Occipital lobe (tissue), 2 donors: Measurements from ENCODE around the gene RRP1. TPM values are rescaled to one million over a fixed set of nuclear protein-coding genes. Genes with fewer than 3 reads are reported as not detected.

Source experiments
- DNase-seq: peaks from one replicate; lab custom pipeline; 2025; lab: John Stamatoyannopoulos, UW
- total RNA-seq: library from RNA; depleted of rRNA; stranded (reverse); fragments of >200 nt; gene quantifications from one replicate; pipeline ENCODE4 v1.2.3, GENCODE V29; 2014

RRP1 gene
- total RNA-seq, 1 donor from 2014 or later, result 14.0 TPM

DNA sequence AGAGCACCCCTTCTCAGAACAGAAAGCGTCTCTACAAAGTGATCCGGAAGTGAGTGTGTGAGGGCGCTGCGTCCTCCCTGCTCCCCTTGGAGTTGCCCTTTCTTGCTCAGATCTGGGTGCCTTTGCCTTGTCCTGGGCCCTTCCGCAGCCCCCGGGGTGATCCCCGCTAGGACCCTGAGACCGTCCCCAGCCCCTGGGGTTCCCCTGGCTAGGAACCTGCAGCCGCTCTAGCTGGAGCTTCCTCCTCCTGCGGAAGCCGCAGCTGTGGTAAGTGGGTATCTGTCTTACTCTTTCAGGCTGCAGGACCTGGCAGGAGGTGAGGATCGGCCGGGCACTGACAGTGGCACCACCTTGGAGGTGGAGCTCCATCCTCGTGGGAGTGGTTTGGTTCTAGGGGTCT, 11.2 kb downstream of the RRP1 start:
- no peak for DNase-seq

DNA sequence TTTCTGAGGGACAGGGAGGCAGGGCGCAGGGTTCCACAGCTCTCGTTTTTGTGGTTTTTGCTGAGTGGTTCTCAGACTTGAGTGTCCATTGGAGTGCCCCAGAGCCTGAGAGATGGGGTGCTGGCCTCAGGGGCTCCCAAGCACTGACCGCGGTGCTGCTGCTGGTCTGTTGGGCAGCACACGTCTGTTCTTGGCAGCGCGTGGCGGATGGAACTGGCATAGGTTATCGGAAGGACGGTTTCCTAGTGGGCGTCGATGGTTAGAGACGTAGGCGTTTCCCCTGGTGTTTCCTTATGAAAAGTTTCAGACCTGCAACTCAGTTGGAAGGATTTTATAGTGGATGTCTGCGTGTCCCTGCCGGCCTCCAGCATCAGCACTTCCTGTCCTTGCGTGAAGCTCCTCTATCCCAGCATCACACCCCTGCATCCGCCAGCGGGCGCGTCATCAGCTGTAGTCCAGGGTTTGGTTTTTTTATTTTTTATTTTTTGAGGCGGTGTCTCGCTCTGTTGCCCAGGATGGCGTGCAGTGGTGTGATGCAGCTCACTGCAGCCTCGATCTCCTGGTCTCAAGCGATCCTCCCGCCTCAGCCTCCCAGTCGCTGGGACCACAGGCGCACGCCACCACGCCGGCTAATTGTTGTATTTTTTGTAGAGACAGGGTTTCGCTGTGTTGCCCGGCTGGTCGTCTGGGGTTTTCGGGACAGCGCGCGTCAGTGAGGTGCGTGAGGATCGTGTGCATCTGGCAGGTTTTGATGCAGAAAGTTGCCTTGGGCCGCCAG, 11.8 kb downstream of the RRP1 start:
- no peak for DNase-seq

DNA sequence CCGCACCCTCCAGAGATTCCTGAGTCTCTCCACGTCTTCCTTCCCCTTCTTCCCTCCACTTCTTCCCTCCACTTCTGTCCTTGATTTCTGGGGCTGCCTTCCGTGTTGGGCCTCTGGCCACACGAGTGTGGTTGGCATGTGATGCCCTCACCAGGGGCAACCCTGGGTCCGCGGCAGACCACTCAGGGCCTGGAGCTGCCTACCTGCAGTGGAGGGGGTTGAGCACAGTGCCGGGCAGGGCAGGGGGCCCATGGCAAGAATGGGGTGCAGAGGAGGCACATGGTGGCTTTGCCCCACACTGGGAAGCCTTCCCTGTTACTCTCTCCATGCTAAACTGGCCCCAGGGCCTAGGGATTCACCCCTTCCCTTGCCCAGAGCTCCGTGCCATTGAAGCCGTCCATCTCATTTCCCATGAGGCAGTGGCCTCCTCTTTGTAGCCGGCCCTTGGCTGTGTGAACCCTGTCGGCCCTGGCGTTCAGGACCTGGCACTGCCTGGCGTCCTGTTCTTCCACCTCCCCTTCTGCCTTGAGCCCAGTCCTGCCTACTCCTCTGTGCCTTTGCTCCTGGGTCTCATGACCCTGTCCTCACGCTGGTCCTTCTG, 13.4 kb downstream of the RRP1 start:
- DNase-seq, result no peak

DNA sequence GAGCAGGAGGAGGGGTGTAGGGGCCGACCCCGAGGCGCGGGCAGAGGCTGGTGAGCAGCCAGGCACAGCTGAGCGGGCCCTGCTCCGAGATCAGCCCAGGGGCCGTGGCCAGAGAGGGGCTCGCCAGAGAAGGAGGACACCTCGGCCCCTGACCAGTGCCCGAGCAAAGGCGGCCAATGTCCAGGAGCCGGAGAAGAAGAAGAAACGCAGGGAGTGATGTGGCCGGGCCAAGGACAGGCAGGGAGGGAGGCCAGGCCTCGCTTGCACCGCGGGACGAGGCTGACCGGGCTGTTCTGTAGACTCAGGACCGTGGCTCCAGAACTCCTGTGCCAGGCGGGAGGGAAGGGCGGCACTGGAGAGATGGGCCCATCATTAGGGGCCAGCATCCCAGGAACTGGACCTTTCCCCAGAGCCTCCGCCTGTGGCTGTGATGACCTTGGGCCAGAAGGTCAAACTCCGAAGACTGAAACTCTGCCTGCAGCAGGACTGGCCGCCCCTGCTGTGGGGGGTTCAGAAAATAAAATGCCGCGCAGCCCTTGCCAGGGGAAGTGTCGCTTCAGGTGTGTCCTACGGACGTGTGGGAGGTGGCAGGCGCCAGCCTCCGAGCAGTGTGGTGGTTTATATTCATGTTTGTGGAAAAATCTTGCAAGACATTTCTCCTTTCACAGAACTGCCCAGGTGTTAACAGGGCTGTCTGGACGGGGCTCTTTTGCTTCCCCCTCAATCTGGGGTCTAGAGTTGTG, 14.4 kb downstream of the RRP1 start:
- DNase-seq, result no peak

DNA sequence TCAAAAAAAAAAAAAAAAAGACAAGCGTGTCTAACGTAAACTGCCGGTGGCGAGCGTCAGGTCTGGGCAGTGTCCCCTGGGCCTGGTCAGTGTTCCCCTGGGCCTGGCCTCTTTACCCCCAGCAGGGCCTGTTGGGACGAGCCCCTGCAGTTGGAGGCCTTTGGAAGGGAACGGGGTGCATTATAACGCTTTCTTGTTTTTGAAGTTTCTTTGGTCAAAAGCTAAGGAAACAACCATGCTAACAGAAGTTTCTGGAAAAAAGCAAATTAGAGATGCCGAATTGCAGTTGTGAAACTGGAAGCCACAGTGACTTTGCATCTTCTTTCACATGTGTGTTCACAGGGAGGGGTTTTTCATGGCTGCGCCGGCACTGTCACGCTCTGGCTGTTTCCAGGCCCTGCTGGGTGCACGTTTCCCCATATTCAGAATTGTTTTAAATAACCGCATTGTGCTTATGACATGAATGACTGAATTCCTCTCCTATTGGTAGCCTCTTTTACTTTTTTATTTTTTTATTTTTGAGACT, 16.0 kb downstream of the RRP1 start:
- DNase-seq, result no peak

DNA sequence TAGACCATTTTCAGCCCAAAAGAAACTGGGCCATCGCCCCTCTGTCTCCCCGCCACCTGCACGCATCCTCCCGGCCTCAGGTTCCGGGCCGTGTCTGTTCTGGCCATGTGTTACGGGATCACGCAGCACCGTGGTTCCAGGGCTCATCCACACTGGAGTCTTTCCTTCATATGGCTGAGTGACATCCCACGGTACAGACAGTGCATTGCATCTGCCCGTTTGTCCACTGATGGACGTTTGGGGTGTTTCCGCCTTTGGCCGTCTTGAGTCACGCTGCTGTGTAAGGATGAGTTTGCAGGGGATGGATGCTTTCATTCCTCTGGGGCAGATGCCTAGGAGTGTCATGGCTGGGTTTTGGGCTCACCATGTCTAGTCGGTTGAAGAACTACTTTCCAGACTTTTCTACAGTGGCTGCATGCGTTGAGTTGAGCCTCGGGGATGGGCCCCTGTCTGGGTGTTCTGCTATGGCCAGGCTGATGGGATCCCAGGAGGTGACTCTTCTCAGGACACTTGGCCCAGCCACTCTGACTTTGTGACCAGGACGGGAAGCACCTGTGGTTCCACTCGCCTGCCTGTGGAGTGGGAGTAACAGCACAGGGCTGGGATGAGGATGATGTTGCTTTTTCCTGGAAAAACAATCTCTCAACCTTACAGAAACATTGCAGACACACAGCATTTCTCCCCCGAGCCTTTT, 16.8 kb downstream of the RRP1 start:
- DNase-seq, result no peak

DNA sequence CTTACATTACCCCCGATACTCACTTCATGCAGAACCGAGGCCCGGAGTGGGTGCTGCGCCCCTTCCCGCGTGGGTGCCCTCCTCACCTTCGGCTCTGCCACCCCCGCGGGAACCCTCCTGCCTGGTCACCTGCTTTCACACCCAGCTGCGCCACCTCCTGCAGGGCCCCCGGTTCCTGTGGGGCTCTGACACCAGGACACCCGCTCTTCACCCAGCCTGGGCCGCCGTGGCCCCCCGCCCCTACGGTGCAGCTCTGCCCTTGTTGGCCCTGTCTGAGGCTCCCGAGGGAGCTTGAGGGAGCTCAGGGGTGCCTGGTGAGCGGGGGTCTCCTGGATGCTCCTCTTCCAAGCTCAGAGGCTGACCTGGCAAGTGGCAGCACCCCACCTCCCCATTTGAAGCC, 19.0 kb downstream of the RRP1 start:
- DNase-seq, result no peak

DNA sequence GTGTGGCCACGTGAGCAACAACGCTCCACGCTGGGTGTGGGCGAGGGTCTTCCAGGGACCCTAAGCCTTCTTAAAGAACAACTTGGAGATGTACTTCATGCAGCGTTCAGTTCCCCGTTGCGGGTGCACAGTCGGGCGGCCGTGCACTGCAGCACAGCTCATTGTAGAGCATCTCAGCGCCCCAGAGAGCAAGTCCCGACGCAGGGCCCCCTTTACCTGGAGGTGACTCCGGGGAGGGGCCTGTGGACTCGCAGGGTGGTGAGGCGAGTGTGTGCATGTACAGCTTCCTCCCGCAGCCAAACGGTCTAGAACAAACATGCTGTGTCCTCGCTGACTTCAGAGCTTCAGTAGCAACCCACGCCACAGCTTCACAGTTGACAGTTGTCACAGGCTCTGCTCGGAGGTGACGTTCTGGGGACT, 19.5 kb downstream of the RRP1 start:
- no peak for DNase-seq

DNA sequence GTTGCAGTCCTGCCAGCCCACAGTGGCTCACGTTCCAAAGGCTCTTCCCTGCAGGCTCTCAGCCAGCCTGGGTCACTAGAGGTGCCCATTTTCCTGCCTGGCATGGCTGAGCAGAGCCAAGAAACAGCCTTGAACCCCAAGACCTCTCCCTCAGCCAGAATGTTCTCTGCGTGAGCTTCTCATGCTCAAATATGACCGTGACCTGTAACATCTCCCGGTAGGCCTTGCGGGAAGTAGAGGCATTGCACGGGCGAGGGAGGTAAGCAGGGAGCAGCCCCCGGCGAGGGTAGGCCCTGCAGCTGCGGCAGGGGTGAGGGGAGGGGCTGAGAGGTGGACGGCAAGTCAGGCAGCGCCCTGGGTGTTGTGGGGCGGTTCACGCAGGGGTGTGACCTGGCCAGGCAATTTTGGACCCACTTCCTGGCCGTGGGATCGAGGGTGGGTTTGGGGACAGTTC, 20.0 kb downstream of the RRP1 start:
- no peak for DNase-seq

DNA sequence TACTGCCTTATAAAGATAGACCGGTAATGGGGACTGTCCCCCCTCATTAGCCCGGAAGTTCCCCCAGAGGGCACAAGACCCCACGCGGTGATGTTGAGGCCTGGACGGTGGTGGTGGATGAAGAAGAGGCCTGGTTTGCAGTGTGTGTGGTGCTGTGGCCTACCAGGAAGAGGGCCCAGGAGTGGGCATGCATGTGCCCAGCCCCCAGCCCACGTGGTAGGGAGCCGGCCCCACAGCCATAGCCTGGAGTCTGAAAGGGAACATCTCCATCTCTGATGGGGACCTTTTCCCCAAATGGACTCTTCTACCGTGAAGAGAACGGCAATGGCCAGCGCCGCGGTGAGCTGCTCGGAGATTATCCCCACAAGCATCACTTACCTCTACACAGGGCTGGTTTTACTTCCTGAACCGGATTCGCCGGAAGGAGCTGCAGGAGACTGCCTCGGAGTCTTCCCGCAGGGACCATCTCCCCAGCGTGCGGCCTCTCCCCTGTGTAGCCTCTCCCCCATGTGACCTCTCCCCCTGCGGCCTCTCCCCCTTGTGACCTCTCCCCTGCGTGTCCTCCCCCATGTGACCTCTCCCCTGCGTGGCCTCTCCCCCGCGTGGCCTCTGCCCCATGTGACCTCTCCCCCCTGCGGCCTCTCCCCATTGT, 20.6 kb downstream of the RRP1 start:
- DNase-seq, result no peak

DNA sequence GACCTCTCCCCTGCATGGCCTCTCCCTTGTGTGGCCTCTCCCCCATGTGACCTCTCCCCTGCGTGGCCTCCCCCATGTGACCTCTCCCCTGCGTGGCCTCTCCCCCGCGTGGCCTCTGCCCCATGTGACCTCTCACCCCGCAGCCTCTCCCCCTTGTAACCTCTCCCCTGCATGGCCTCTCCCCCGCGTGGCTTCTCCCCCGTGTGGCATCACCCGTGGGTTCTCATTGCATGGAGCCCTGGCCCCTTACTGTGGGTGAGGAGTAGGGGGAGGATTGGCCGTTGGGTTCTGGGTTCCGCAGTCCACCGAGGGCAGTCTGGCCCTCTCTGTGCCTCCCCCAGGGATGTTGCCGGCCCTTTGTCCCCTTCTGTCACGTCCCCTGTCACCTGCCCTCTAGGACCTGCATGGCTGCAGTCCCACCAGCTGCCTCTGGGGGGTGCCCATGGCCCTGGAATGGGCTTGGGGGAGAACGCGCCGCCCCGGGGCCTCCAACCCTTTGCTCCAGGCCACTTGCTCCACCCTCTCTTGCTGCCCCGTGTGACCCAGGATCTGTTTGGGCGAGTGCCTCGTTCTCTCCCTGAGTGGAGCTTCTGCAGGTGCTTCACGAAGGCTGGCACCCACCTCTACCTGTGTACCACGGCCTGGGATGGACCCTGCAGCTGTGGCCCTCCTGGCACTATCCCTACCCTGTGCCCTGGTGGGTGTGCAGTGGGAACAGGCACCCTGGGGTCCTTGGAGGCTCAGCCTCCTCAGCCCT, 21.3 kb downstream of the RRP1 start:
- peak; percentile 60 for DNase-seq

DNA sequence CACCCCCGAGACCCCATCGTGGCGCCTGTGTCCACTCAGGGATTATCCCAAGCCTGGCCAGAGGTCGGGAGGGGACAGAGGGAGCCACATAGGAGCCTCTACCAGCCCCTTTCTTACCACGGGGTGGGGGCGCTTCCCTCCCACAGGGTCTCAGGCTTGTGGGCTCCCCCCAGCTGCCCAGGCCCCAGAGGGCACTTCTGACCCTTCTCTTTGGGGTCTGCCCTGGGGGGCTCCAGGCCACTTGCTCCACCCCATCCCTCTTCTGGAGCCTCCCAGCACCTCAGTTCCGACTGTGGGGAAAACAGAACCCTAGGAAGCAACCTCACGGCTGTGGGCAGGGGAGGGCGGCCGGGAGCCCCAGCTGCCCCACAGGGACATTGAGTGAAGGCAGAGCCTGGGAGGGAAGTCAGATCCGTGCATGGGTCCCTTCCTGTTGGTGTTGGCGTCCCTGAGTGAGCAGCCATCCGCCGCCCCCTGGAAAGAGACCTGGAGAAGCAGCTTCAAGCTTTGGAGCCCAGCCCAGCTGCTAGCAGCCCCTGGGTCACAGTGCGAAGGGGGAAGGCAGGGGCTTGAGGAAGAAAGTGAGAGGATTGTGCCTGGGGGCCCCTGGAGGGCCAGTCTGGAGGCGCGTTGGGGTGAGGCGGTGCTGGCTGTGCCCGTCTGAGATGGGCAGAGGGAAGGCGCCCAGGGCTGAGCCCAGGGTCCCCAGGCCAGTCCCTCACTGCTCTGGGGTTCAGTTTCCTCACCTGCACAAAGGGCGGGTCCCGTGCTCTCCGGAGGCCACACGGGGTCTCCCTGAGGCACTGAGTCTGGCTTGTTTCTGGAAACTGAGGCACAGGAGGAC, 22.1 kb downstream of the RRP1 start:
- DNase-seq, result no peak

DNA sequence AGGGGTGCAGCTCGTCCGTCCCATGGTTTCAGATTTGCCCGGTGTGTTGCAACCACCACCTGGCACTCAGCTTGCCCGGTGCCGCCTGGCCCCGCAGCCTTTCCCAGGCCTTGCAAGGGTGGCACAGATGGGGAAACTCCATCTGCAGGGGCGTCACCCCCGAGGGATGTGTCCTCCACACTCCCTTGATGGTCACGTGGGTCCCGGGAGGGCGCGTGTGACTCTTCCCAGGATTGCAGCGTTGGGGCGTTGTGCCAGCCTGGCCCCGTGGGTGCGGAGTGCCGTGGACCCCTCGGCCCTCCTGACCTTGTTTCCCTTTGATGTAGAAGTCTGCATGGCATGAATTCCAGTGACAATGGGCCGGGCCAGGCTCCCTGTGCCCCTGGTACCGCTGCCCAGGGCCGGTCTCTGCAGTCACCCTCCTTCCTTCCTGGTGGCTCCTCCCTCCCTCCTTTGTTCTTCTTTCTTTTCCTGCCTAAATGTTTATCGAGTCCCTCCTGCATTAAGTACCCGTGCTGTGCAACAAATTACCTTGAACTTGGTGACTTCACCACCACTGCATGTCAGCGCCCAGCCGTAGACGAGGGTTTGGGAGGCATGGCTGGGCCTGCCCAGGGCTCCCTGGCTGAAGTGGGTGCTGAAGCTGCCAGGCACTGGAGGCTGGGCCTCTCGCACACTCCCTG, 22.9 kb downstream of the RRP1 start:
- no peak for DNase-seq

DNA sequence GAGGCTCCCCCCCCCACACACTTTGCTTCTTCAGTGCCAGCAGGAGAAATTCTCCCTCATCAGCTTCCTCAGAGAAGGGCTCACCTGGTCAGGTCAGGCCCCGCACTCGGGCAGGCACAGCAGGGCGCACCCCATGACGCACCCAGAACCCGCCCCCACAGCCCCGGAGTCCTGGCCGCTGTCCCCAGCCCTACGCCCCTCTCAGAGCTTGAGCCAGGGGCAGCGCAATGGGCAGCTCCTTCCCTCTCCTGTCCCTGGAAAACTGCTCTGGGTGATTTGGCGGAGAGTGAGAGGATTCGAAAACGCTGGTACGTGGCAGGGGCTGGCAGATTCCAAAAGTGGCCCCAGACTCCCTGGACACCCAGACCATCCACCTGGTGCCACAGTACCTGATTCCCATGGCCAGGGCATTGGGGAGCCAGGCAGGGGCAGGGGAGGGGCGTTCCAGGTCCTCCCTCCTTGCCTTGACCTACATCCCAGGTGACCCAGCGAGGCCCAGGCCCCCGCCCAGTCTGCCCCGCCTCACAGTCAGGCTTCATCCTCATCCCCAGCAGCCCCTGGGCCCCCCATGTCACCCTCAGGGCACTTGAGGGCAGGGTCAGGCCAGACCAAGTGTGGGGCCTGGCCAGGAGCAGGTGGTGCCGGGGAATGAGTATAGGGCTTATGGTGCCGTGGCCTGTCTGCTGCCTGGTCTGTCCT, 23.7 kb downstream of the RRP1 start:
- DNase-seq, result no peak

DNA sequence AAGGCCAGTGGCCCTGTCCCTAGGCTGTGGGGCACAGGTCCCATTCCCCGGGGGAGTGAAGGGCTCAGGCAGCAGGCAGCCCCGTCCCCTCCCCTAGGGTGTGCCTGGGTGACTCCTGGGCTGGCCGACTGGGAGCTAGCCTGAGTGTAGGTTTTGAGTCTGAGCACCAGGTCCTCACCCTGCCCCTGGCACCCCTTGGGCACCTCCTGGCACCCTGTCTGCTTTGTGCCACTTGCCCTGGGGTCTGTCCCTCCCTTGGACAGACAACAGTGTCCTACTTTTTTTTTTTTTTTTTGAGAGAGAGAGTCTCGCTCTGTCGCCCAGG, 24.2 kb downstream of the RRP1 start:
- DNase-seq, result no peak

DNA sequence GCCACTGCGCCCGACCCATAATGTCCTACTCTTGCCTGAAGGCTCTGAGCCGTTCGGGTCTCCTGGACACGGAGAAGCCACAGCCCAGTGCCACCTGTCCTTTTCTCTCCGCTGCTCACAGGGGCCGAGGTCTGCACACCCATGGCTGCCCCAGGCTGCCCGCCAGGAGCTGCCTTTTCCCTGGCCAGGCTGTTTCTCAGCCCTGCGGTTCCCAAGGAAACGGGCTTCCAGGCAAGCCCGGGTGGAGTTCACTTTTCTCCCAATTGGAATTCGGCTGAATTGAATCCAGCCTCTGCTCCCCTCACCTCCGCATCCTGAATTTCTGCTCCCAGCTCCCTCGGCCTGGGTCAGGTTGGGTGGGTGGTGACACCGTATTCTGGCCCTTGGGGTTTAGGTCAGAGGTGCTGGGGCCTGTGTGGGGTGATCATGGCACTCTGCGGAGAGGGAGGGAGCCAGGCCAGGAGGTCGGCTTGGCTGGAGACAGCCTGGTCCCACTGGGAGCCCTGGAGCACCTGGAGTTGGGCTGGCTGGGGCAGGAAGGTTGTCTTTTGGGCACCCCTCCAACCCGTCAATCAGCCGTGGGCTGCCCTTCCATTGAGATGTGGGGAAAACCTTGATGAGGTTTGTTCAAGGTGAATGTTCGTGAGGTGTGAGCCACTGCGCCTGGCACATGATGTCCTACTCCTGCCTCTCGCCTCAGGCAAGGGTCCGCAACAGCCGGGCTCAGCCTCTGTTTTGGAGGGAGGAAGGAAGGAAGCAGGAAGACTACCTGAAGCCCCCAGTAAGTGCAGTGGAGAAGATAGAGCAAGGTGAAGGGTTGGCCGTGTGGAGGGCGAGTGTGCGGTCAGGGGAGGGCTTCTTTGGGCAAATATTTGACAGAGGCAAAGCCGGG, 25.1 kb downstream of the RRP1 start:
- DNase-seq, result no peak

DNA sequence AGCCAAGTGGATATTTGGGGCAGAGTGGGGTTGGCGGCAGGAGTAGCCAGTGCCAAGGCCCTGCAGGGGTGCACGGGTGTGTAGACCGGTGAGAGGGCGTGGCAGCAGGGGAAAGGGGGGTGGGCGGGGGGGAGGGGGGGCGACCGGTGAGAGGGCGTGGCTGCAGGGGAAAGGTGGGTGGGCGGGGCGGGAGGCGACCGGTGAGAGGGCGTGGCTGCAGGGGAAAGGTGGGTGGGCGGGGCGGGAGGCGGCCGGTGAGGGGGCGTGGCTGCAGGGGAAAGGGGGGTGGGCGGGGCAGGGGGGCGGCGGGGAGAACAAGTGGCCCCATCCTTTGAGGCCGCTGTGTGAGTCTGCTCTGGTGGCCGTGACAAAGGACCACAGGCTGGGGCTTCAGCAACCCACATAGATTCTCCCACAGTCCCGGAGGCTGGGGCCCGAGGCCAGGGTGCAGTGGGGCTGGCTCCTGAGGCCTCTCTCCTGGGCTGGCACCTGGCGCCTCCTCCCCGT, 25.8 kb downstream of the RRP1 start:
- no peak for DNase-seq
